Trophoblast cell (in vitro differentiated cells and primary cell): ENCODE data around the gene ENTPD5.
"Not testable (repeated sequence)": the region's sequence is repeated elsewhere in the genome, so short reads cannot be mapped to it uniquely, and the experiment has no call there.

Experiments
- DNase-seq, 2 donors: peaks; one replicate each; pipeline ENCODE4 v3.0.0-alpha.2; 2016
- H2AFZ ChIP-seq: 2 replicates; pipeline ENCODE4 v1.6.1; 2013; ENCODE audit warnings: low read length, moderate library complexity, mild to moderate bottlenecking; ENCODE audit not compliant: insufficient read depth, poor library complexity
- H2AK5ac ChIP-seq: 2 replicates; pipeline ENCODE4 v1.6.1; 2013; ENCODE audit warnings: mild to moderate bottlenecking, low read length
- H2BK120ac ChIP-seq: 2 replicates; pipeline ENCODE4 v1.6.1; 2013; ENCODE audit warnings: low read length, mild to moderate bottlenecking, moderate library complexity; ENCODE audit not compliant: insufficient read depth, poor library complexity
- H2BK12ac ChIP-seq: 2 replicates; pipeline ENCODE4 v1.6.1; 2013; ENCODE audit warnings: mild to moderate bottlenecking, low read length, moderate library complexity
- H2BK5ac ChIP-seq: 2 replicates; pipeline ENCODE4 v1.6.1; 2013; ENCODE audit warnings: low read length, low read depth, moderate library complexity, mild to moderate bottlenecking; ENCODE audit not compliant: poor library complexity
- H3K14ac ChIP-seq: 2 replicates; pipeline ENCODE4 v1.6.1; 2013; ENCODE audit warnings: mild to moderate bottlenecking, low read length
- H3K18ac ChIP-seq: 2 replicates; pipeline ENCODE4 v1.6.1; 2013; ENCODE audit warnings: mild to moderate bottlenecking, low read length
- H3K23ac ChIP-seq: 2 replicates; pipeline ENCODE4 v1.6.1; 2013; ENCODE audit warnings: low read length
- H3K27ac ChIP-seq: 2 replicates; pipeline ENCODE4 v1.5.1; 2013; ENCODE audit warnings: low read depth, mild to moderate bottlenecking, inconsistent platforms, low read length, moderate library complexity
- H3K27me3 ChIP-seq: 2 replicates; pipeline ENCODE4 v1.6.1; 2013; ENCODE audit warnings: inconsistent platforms, mild to moderate bottlenecking, low read length, moderate library complexity; ENCODE audit not compliant: insufficient read depth
- H3K36me3 ChIP-seq, 2 experiments: 1 replicate in 1 of 2; 2 replicates in 1 of 2; pipeline ENCODE4 v1.6.1; 2013; ENCODE audit warnings: low read length in 2 of 2, mild to moderate bottlenecking in 2 of 2, moderate library complexity in 1 of 2; ENCODE audit not compliant: insufficient read depth in 2 of 2, control insufficient read depth in 1 of 2
- H3K4ac ChIP-seq: 2 replicates; pipeline ENCODE4 v1.6.1; 2013; ENCODE audit warnings: low read depth, mild to moderate bottlenecking, low read length, moderate library complexity
- H3K4me1 ChIP-seq, 2 experiments: 1 replicate in 1 of 2; 2 replicates in 1 of 2; pipeline ENCODE4 v1.6.1; 2013; ENCODE audit warnings: low read length in 2 of 2, mild to moderate bottlenecking in 2 of 2, moderate library complexity in 1 of 2; ENCODE audit not compliant: insufficient read depth in 2 of 2, control insufficient read depth in 1 of 2
- H3K4me2 ChIP-seq: 2 replicates; pipeline ENCODE4 v1.6.1; 2013; ENCODE audit warnings: inconsistent platforms, mild to moderate bottlenecking, low read length, moderate library complexity
- H3K4me3 ChIP-seq: 2 replicates; pipeline ENCODE4 v1.5.1; 2013; ENCODE audit warnings: mild to moderate bottlenecking, low read depth, low read length, inconsistent platforms
- H3K79me1 ChIP-seq: one replicate; pipeline ENCODE4 v1.6.1; 2013; ENCODE audit warnings: low read length
- H3K79me2 ChIP-seq: 2 replicates; pipeline ENCODE4 v1.6.1; 2013; ENCODE audit warnings: low read length, mild to moderate bottlenecking; ENCODE audit not compliant: control insufficient read depth, insufficient read depth, poor library complexity
- H3K9ac ChIP-seq: 2 replicates; pipeline ENCODE4 v1.6.1; 2013; ENCODE audit warnings: mild to moderate bottlenecking, low read length
- H3K9me3 ChIP-seq: 2 replicates; pipeline ENCODE4 v1.6.1; 2013; ENCODE audit warnings: low read depth, mild to moderate bottlenecking, control low read depth, inconsistent platforms, low read length; ENCODE audit not compliant: insufficient read depth
- H4K12ac ChIP-seq: 2 replicates; pipeline ENCODE4 v1.6.1; 2013; ENCODE audit warnings: low read depth, mild to moderate bottlenecking, low read length, moderate library complexity
- H4K8ac ChIP-seq: 2 replicates; pipeline ENCODE4 v1.6.1; 2013; ENCODE audit warnings: low read depth, mild to moderate bottlenecking, low read length, moderate library complexity
- H4K91ac ChIP-seq: one replicate; pipeline ENCODE4 v1.6.1; 2013; ENCODE audit warnings: low read depth, mild to moderate bottlenecking, low read length, moderate library complexity
- WGBS: extraction: QIAGEN DNeasy Blood & Tissue Kit; methylation state at CpG from one replicate; pipeline ENCODE4 v1.1.7; 2013; ENCODE audit warnings: missing lambda C conversion rate; ENCODE audit not compliant: insufficient read length, insufficient coverage; ENCODE audit errors: extremely low coverage; 5-methylcytosine and 5-hydroxymethylcytosine counted together

ENTPD5 gene

DNA sequence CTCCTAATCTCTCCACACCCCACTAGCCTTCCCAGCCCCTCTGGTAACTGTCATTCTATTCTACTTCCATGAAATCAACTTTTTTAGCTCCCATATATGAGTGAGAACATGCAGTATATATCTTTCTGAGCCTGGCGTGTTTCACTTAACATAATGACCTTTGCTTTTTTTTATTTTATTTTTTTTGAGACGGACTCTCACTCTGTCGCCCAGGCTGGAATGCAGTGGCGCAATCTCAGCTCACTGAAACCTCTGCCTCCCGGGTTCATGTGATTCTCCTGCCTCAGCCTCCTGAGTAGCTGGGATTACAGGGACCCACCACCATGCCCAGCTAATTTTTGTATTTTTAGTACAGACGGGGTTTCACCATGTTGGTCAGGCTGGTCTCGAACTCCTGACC lies 30.4 kb downstream of the ENTPD5 start:
- not testable (repeated sequence) for H3K4me1 ChIP-seq, H2AK5ac ChIP-seq, H3K79me2 ChIP-seq, H3K14ac ChIP-seq, H3K27ac ChIP-seq, DNase-seq, H3K23ac ChIP-seq, H3K4me3 ChIP-seq, H3K9me3 ChIP-seq, H3K9ac ChIP-seq, H3K79me1 ChIP-seq, H2AFZ ChIP-seq, H3K36me3 ChIP-seq, H4K91ac ChIP-seq, H3K4me2 ChIP-seq, H4K12ac ChIP-seq, H2BK12ac ChIP-seq, H3K18ac ChIP-seq, H4K8ac ChIP-seq, H2BK120ac ChIP-seq, H3K4ac ChIP-seq, H3K27me3 ChIP-seq, H2BK5ac ChIP-seq
- no CpG with 5 or more reads among the region's 7 CpGs for WGBS

DNA sequence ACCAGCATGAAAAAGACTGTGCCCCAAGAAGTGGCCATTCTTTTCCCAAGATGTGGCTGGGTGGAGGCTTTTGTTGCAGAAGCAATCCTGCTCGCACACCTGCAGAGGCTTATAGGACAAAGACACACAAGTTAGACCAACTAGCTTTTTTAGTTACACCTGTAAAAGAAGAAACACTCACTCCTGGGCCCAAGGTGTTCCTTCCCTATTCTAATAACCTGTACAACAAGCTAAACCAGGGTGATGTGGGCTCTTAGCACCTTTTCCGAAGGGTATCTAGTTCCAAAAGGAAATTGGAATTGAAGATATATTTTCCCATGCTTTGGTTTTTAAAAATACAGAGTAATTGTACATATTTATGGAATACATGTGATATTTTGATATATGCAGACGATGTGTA lies 31.0 kb downstream of the ENTPD5 start:
- no peak overlapping the region for H2BK12ac ChIP-seq
- H2BK5ac ChIP-seq, result no peak overlapping the region
- no peak overlapping the region for H3K4ac ChIP-seq
- peaks cover 0 to 4% of the 10 kb centered on the region in 2 experiments for H3K36me3 ChIP-seq
- no peaks in the 10 kb centered on the region for H3K79me2 ChIP-seq
- H2AFZ ChIP-seq, result no peak overlapping the region
- H3K4me3 ChIP-seq, result no peak overlapping the region
- no peak overlapping the region for H4K8ac ChIP-seq
- H4K91ac ChIP-seq, result no peak overlapping the region
- no peak overlapping the region for H3K14ac ChIP-seq
- no peak overlapping the region for H2BK120ac ChIP-seq
- H2AK5ac ChIP-seq, result no peak overlapping the region
- H3K4me1 ChIP-seq, result no peaks in the 10 kb centered on the region
- H3K9ac ChIP-seq, result no peak overlapping the region
- DNase-seq, result no peak
- no peak overlapping the region for H3K4me2 ChIP-seq
- no peak overlapping the region for H3K27ac ChIP-seq
- no peak overlapping the region for H3K18ac ChIP-seq
- no peaks in the 10 kb centered on the region for H3K9me3 ChIP-seq
- WGBS, result no CpG with 5 or more reads among the region's 3 CpGs
- no peaks in the 10 kb centered on the region for H3K27me3 ChIP-seq
- H3K79me1 ChIP-seq, result no peaks in the 10 kb centered on the region
- no peak overlapping the region for H4K12ac ChIP-seq
- no peak overlapping the region for H3K23ac ChIP-seq

DNA sequence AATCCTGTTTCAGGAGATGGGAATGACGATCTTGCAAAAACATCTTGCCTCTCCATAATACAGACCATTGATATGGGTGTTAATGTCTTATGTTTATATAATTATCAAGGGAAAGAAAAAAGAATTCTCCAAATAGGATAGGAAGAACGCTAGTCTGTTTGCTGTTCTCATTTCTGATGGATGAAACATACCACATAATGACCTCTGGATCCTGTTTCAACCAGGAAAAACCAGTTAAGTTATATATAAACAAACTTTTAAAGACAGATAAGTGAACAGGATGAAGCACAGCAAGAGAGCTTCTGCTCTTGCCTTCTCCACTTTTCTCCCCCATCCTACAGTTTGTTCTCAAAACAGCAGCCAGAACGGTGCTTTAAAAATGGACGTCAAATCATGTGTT lies 41.2 kb downstream of the ENTPD5 start:
- Histone ChIP-seq H3K18ac (no peak overlapping the region), H3K9ac (no peak overlapping the region), H3K9me3 (no peaks in the 10 kb centered on the region), H3K27ac (no peak overlapping the region), H3K14ac (no peak overlapping the region), H4K12ac (no peak overlapping the region), H2BK120ac (no peak overlapping the region), H4K91ac (no peak overlapping the region), H3K4me1 (no peaks in the 10 kb centered on the region), H3K23ac (no peak overlapping the region), H3K4me2 (no peak overlapping the region), H4K8ac (no peak overlapping the region), H3K36me3 (peaks cover 3 to 4% of the 10 kb centered on the region in 2 experiments), H2BK12ac (no peak overlapping the region), H3K79me2 (no peaks in the 10 kb centered on the region), H3K79me1 (no peaks in the 10 kb centered on the region), H2AK5ac (no peak overlapping the region), H2BK5ac (no peak overlapping the region), H3K27me3 (no peaks in the 10 kb centered on the region), H2AFZ (no peak overlapping the region), H3K4ac (no peak overlapping the region), H3K4me3 (no peak overlapping the region)
- WGBS, result no CpG with 5 or more reads among the region's 4 CpGs
- no peak for DNase-seq

DNA sequence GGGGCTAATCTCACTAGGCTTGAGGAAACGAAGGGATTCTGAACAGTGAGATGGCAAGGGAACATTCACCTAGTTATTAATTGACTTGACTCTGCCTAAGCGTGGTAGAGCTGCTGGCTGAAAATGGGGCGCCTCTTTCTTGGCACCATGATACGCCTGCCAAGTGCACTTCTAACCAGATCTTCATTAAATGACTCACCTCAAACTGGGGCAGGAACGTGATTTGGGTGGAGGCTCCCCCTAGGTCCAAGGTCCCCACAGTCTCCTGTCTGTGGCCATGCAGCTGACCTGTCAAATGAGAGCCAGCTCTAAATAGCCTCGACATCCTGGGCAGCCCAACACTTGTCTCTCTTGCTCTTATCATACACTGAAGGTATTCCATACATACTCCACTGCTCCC lies 43.0 kb downstream of the ENTPD5 start:
- Histone ChIP-seq H3K23ac (no peak overlapping the region), H2AFZ (no peak overlapping the region), H2BK5ac (no peak overlapping the region), H4K12ac (no peak overlapping the region), H3K4me2 (no peak overlapping the region), H3K4me3 (no peak overlapping the region), H3K9me3 (no peaks in the 10 kb centered on the region), H2BK12ac (no peak overlapping the region), H2AK5ac (no peak overlapping the region), H3K9ac (no peak overlapping the region), H3K4ac (no peak overlapping the region), H3K18ac (no peak overlapping the region), H3K79me2 (no peaks in the 10 kb centered on the region), H3K27ac (no peak overlapping the region), H3K27me3 (no peaks in the 10 kb centered on the region), H2BK120ac (no peak overlapping the region), H4K91ac (no peak overlapping the region), H3K4me1 (no peaks in the 10 kb centered on the region), H4K8ac (no peak overlapping the region), H3K14ac (no peak overlapping the region), H3K79me1 (no peaks in the 10 kb centered on the region), H3K36me3 (peaks cover 7% of the 10 kb centered on the region in 2 experiments)
- no CpG with 5 or more reads among the region's 6 CpGs for WGBS
- no peak for DNase-seq
